Daoy (cell line): Measurements from ENCODE around the gene MMP14. TPM values are rescaled to one million over a fixed set of nuclear protein-coding genes. Genes with fewer than 3 reads are reported as not detected.
"Not testable (repeated sequence)": the region's sequence is repeated elsewhere in the genome, so short reads cannot be mapped to it uniquely, and the experiment has no call there.

ENCODE experiments used
- DNase-seq: peaks from one replicate; pipeline ENCODE4 v3.0.0-alpha.2; 2015; ENCODE audit warnings: low read depth
- total RNA-seq: library from RNA; depleted of rRNA; stranded (reverse); fragments of >200 nt; shearing (Covaris generic); gene quantifications from 2 replicates; pipeline ENCODE4 v1.2.3, GENCODE V29; 2014

Gene MMP14
- total RNA-seq, 1 experiment from 2014 or later: 176 TPM

DNA sequence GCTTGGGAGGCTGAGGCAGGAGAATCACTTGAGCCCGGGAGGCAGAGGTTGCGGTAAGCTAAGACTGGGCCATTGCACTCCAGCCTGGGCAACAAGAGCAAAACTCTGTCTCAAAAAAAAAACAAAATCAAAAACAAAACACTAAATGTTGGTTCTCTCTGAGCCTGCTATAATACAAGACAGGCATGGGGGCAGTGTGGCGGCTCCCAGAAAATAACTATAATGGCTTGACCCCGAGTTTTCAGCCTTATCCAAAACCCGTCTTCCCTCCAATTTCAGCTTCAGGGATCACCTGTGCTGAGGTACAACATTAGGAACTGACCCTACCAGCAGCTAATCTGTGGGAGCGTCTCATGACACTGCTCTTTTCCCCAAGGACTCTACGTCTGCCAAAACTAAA lies 22.0 kb upstream of the MMP14 start:
- DNase-seq: no peak

DNA sequence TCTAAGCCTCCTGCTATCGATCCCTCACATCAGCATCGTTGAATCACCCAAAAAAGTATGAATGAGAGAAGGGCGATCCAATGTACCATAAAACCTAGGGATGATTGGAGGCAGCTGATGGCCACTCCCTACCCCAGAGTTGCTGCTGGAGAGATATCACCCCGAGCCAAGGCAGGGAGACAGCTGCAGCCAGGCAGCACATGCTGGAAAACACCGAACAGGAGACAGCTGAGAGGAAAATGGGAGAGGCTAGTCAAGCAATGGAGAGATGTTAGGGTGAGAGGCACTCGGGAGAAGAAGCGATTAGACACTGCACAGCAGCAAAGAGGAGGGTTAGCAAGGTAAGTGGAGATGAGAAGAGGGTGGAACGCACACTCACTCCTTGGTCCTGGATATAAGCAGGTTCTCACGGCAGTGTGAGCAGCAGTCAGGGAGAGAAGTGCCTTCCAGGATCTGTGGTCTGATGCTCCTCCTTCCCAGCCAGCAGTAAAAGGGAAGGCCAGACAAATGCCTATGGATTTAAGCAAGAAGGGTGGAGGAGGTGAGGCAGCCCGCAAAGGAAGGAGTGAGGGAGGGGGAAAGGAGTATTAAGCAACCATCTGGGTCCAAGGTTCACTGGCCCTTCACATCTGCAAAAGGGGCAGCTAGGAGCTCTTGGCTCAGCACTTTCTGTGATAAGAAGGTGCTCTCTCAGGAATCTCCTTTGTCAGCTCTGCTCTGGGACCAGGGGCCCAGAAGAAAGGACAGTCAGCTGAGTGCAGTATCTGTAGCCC lies 21.3 kb upstream of the MMP14 start, which contains the start of gene SLC7A7:
Gene SLC7A7, minus strand, starts transcription at position 495 of the 773 bp plus-strand sequence. CDS start 2,037 bp downstream, outside the sequence.
- no peak for DNase-seq

DNA sequence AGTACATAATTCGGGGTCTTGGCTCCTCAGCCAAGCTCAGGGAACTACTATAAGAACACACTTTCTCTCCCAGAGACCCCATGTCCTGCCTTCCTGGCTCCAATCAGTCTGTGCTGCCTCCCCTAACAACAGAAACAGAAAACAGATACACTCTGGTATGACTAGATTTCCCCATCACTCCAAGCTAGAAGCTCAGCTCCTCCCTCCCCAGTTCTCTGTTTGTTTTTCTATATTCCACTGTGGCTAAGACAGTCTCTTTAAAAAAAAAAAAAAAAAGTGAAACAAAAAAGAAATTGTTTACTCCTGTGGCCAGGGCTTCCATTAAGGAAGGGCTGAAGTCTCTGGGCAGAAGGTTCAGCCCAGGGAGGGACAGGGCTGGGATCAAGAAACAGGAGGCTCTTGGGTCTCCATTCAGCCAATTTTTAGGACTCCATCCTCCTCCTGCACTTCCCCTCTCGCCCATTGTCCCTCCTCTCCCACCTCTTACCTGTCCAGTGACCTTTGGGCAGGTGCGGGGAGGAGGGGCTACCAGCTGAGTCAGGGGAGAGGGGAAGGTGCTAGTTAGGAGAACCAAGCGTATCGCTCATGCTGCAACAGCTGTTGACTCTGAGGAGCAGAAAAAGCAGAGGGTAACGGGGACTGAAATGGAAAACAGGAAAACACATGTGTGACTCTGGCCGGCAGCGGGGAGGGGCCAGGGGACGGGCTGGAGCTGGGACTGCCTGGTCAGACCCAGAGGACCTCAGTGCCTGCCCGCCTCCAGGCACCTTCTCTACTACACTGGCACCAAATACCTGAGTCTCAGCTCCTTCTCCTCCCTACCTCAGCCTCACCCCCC lies 17.0 kb upstream of the MMP14 start:
- no peak for DNase-seq

DNA sequence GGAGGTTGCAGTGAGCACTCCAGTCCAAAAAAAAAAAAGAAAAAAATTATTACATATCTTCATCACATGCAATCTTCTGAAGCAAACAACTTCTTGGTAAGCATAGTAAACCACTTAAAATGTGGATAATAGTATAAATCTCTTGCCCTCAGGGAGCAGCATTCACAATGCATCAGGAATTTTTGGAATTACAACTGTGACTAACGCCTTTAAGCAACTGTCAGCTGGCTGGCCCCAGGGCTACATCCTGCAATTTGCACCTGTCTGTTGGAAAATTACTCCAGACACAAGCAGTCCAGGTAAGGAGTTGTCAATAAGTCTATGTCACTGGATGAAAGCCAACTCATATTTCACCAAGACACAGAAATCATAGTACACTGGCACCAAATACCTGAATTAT lies 15.7 kb upstream of the MMP14 start:
- DNase-seq: no peak

DNA sequence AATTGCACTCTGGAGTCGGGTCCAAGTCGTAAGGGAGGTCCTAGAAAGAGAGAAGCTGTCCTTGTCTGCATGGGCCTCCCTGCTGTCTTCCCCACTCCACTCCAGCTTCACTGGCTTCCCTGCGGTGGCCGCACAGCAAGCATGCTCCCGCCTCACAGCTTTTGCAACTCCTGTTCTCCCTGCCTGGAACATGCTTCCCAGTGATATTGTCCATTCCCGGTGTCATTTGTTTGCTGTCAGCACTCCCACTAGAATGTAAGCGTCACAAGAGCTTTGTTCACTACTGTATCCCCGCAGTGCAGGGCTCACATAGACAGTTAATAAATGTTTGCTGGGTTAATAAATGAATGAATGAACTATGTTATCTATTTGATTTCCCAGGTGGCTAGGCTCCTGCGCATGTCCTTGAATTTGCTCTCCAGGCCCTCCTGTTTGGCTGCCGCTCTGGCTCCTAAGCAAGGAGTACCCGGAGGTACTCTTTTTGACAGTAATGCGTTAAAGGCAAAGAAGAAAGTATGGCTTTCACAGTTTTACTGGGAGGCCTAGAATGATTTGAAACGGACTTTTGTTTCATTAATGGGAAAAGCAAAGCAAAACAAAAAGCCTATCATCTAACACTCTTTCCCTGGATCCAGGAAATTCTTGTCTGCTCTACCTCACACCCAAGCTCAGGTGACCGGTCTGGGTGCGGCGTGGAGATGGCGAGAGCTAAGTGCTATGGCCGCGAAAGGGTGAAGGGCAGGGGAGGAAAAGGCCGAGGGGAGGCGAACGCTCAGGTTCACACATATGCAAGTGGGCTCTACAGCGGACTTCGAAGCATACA lies 15.0 kb upstream of the MMP14 start:
- DNase-seq: no peak

DNA sequence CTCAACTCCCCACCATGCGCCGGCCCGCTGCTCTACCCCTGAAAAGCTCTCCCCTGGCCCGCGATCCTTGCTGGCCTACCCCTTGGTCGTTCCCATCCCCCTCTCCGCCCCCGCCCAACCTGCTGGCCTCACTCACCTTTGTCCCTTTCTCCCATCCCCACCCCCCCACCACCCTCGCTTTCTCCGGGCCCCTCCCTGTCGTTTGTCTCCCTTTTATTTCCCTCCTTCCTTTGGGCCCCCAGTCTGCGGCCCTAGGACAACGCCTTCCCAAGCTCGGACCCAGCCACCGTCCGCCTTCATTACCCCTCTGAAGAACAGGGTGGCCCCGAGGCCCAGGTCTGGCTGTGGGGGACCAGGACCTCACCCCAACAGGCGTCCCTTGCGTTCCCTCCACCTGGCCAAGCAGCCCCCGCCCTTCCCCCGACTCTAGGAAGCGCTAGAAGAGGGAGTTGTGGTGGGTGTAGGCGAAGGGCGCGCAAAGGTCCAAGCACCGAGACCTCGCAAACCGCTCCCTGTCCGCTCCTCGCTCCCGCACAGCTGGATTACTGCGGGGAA lies 14.3 kb upstream of the MMP14 start:
- DNase-seq: no peak

DNA sequence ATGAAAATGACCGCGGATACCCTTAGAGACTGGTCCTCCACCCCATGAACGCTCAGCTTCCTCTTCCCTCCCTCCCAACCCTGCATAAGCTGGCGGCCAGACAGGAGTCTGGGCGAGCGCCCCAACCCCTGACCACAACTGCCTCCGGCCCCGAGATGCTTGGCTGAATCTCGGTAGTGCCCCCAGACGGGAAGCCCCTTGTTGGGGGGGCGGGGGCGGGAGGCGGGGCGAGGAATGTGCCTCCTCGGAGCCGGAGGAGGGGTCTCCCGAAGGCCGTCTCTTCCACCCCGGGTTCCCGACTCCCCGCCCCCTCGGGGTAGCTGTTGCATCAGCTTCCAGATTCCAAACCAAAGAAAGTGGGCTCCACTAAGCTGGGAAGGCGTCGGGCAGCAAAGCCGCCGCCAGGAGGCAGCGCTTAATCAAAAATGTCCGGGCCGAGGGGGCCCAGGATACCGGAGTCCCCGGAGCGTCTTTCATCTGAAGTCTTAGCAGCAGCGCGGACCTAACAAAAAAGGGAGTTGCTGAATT lies 13.8 kb upstream of the MMP14 start:
- peak; percentile 84 for DNase-seq

DNA sequence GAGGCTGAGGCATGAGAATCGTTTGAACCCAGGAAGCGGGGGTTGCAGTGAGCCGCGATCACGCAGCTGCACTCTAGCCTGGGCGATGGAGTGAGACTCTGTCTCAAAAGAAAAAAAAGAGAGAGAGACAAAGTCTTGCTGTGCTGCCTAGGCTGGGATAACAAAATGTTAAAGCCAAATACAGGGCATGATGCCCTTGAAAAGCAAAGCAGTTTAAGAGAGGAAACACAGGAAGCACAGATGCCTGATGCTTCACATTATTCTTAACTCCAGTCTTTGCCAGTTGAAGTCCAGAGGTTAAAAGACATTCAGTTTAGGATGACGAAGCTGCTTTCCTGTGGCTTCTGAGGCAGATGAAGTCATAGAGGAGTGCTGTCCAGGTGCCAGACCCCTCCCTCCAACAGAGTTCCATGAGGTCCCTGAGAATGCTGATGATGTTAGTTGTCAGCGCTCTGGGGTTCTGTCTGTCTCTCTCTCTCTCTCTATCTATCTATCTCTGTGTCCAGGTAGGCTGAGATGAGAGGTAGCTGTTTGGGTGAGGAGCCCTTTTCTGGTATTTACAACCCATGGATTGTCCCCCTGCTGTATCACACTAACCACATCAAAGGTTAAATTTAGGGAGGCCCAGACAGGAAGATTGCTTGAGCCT lies 11.6 kb upstream of the MMP14 start:
- peak; percentile 95 for DNase-seq

DNA sequence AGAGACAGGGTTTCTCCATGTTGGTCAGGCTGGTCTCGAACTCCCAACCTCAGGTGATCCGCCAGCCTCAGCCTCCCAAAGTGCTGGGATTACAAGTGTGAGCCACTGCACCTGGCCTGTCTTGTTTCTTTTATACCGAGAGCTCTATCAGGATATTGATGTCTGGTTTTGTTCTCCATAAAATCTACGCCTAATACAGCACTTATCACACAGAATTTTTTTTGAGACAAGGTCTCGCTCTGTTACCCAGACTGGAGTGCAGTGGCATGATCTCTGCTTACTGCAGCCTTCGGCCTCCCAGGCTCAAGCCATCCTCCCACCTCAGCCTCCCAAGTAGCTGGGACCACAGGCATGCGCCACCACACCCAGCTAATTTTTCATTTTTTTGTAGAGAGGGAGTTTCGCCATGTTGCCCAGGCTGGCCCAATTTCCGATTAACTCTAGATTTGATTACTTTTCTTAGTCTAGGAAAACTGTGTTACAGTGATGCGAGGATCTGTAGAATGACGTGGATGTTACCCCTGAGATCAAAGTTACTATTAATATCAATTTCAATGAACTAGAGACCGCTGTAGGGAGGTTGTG lies 7.2 kb upstream of the MMP14 start:
- not testable (repeated sequence) for DNase-seq

DNA sequence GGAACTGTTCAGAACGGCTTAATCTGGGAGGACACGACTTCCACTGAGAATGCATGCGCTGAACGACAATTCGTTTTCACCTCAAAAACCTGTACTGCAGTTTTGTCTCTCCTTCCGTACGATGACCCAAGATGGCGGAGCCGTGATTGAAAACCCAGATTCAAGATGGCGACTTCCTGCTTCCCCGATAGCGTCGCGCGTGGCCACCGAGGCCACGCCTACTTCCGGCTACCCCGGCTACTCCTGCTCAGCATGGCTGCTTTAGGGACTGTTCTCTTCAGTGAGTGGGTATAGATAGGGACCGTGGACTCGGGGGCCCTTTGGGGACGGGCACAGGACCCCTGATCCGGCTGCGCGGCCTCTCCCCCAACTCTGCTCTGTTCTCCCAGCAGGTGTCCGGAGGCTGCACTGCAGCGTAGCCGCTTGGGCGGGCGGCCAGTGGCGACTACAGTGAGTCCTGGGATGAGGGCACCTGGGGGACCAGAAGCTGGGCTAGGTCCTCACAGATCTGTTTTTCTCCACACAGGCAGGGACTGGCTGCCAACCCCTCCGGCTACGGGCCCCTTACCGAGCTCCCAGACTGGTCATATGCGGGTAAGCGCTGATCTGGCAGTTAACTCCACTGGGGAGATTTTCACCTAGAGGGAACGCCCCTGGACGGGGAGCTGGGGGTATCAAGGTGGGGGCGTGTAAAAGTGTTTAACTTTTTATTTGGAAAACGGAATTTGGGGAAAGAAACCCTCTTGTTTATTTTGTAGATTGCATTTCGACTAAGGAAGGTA lies 6.5 kb upstream of the MMP14 start, which contains the start of gene MRPL52:
Gene MRPL52, plus strand, starts transcription at position 227 of the 782 bp plus-strand sequence. Its CDS starts 26 bp downstream, at position 253.
- peak; percentile 94 for DNase-seq

DNA sequence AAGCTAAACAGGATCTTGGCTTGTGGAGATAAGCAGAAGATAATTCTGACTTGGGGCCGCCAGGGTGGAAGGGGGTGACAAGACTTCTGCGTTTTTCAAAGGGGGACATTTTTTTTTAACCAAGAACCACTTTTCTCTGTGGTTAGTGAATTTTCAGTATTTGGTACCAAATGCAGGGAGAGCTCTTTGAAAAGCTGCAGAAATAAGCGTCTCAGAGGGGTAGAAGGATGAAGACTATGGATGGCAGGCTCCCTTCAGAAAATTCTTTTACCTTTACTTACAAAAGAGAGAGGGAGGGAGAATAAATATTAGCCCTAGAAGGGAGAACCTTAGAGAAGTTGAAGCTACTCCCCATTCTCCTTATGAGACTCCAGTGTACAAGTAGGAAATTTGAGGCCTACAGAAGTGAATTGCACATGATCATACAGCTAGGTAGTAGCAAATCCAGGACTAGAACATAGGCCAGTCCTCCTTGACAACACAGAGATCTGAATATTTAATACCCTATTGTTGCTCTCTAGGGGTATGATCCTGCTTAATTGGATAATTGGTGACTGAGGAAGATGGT lies 5.9 kb upstream of the MMP14 start:
- DNase-seq: no peak

DNA sequence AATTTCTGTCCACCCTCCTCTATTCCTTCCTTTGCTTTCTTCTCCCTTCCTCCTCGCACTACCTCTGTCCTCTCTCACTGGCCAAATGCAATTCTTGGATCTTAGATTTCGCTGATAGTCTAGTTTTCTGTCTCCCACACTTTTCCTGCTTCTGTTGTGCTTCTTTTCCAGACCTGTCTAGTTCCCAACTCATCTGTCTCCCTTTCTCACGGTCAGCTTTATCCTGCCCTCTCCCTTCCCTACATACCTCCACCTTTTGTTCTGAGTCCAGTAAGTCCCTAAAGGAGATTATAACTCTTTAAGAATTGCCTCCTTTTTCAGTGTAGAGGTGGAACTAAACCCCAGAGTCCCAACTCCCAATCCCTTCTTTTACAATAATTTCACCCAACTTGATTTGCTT lies 880 bp upstream of the MMP14 start:
- no peak for DNase-seq

DNA sequence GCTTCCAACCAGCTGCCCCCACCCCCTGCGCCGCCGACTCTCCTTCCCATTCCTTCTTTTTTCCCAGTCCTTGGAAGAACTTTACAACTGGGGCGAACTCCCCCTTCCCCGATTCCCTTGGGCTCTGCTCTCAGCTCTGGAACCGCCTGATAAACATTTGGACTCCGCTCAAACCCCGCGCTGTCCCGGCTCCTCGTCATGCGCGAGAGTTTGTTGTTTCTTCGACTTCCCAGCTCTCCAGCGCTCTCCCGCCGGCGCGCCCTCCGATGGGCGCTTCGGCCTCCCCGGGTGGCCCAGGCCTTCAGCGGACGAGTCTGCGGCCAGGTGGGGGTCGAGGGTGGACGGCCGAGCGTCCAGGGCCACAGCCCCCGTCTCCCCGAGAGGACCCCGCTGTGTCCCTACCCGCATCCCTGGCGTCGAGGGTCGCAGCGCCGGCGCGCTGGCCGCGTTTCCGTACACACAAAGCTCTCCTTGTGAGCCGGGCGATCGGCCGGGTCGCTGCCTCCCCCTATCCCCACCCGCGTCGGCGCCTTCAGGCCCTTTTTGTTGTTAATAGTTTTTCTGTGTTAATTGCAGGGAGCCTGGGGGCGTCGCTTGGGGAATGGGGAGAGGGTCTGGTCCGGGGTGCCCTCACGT lies 847 bp downstream of the MMP14 start:
- peak; percentile 72 for DNase-seq

DNA sequence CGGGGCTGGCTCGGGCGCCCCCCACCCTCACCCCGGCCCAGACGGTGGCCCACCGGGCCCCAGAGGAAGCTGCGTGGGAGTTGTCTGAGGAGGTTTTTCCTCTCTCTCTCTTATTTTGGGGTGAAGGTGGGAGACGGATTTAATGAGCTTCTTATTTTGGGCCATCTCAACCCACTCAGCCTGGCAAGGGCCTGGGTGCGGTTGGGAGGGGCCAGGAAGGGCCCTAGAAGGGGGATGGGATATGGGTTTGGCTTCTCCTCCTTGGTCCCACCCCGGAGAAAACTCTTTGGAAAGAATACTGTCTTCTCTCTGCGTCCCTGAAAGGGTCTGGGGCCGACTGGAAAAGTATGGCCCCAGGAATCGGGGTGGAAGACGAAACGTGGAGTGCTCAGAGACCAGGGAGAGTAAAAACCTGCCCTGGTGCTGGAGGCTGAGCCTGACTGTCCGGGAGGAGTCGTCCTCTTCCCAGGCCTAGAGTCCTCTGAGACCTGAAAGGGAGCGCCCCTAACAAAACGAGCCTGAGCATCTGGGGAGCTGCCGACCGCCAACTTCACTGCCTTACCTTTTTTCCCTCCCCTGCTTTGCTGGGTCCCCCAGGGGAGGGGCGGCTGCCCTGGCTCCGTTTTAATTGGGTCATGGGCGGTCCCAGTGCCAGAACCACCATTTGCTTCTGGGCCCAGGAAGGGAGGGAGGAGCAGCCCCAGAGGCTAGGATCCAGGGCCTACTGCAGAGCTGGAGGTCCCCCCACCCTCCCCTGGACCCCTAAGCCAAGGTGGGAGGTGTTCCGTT lies 1.6 kb downstream of the MMP14 start:
- DNase-seq: peak; percentile 68

DNA sequence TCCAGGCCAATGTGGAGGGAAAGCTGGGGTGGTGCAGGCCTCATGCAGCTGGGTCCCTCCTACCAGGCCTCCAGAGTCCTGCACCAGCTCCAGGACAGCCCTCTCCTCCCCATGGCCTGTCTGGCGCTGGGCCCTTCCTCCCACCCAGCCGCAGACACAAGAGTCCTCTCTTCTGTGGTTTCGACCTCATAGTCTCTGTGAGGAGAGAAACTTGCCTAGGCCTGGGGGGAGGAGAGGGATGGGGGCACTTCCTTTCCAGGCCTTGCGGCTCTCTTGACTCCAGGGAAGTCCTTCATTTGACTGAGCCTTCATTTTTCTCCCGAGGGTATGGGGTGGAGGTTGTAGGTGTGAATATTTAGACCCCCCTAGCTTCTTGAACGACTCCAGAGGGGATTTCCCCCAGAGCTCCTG lies 2.3 kb downstream of the MMP14 start:
- peak; percentile 79 for DNase-seq

DNA sequence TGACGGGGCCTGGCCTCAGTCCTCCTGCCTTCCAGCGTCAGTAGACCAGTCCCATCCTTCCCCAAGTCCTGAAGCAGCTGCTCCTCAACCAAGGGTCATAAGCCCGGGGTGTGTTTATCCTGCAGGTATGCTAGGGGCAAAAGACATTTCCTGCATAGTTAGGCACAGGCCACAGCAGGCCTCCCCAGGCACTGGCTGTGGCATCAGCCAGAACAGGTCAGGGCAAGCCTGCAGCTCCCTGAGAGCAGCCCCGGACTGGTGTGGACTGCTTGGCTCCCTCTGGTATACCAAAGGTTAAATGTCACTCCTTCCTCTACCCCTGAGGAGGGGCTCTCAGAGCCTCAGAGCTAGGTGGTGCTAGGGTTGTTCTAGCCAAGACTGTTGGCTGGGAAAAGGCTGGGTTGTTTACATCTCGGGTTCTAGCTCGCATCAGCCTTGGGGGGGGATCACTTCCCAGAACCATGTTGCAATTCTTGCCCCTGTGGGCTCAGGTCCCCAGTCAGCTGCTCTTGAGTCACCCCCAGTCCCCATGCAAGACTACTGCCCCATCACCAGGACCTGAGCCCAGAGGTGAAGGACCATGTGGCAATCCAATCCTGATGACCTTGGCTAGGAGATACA lies 2.9 kb downstream of the MMP14 start:
- no peak for DNase-seq

DNA sequence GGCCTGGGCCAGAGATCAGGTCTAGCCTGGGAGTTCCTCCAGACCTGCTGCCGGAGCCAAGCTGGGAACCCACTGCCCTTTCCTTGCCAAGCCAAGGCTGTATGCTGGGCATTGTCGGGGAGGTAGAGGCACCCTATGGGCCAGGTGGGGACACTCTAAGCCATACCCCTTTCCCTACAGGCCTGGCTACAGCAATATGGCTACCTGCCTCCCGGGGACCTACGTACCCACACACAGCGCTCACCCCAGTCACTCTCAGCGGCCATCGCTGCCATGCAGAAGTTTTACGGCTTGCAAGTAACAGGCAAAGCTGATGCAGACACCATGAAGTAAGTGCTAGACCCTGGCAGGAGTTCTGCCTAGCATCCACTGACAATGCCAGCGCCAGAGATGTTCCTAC lies 4.9 kb downstream of the MMP14 start:
- DNase-seq: no peak
